BE2C (cell line): ENCODE data around the gene MLLT10.

Experiments used
- DNase-seq: peaks from one replicate; pipeline ENCODE4 v3.0.0-alpha.2; 2020
- H3K27me3 ChIP-seq: fragments of 250-450 bp; sonication (Bioruptor Pico); 2 replicates; pipeline ENCODE4 v1.5.1; 2020; ENCODE audit warnings: mild to moderate bottlenecking
- H3K36me3 ChIP-seq: fragments of 250-450 bp; sonication (Bioruptor Pico); 2 replicates; pipeline ENCODE4 v1.5.1; 2020; ENCODE audit warnings: mild to moderate bottlenecking
- H3K4me1 ChIP-seq: fragments of 250-450 bp; sonication (Bioruptor Pico); 2 replicates; pipeline ENCODE4 v1.5.1; 2020
- H3K4me3 ChIP-seq: 2 replicates; pipeline ENCODE4 v1.5.1; 2011; ENCODE audit warnings: low read depth, low read length
- H3K9me3 ChIP-seq: fragments of 250-450 bp; sonication (Bioruptor Pico); 2 replicates; pipeline ENCODE4 v1.5.1; 2020
- TF ChIP-seq, protein P1 (sequence below): IDR thresholded peaks from 2 replicates; pipeline ENCODE4 v1.5.1; 2012; ENCODE audit warnings: mild to moderate bottlenecking, low read depth, low read length

The MLLT10 gene

DNA sequence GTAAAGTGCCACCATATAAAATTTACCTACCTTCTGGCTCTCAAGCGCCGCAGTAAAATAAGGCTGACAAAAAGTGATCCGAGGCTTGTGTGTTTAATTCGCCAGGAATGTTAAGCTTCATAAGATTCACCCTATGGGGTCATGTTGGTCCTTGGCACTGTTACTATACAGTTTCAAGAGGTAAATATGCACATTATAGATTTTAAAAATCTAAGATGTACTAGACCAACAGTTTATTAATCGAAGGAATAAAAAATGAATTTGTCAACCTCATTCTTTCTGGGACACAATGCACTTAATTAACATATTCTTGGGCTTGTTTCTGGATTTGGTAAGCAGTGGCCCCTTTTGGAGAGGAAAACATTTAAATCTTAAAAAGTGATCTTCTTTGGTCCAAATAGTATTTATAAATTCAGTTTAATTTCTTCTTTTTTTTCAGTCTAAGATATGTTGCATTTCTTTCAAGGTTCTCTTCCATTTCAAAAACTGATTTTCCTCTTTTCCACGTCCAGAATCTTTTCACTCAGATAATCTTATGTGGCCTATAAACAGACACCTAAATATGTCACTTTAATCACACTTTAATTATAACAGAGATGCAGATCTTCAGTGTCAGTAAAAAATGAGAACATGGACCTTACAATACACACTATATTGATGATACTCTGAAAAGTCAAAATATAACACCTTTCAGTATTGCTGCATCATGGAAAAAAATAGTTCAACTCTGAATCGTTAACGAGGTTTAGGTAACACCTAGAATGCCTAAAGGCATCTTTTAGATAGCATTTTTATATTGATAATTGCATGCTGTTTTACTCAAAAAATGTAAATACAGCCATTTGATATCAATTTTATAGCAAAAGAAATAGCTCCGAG lies 4.8 kb upstream of the MLLT10 start:
- no peaks in the 10 kb centered on the region for H3K9me3 ChIP-seq
- no peak for DNase-seq
- H3K36me3 ChIP-seq, result no peaks in the 10 kb centered on the region
- H3K4me3 ChIP-seq, result peak overlapping the region; percentile 77
- H3K4me1 ChIP-seq, result no peaks in the 10 kb centered on the region
- no peaks in the 10 kb centered on the region for H3K27me3 ChIP-seq
- TF ChIP-seq, protein P1, sequence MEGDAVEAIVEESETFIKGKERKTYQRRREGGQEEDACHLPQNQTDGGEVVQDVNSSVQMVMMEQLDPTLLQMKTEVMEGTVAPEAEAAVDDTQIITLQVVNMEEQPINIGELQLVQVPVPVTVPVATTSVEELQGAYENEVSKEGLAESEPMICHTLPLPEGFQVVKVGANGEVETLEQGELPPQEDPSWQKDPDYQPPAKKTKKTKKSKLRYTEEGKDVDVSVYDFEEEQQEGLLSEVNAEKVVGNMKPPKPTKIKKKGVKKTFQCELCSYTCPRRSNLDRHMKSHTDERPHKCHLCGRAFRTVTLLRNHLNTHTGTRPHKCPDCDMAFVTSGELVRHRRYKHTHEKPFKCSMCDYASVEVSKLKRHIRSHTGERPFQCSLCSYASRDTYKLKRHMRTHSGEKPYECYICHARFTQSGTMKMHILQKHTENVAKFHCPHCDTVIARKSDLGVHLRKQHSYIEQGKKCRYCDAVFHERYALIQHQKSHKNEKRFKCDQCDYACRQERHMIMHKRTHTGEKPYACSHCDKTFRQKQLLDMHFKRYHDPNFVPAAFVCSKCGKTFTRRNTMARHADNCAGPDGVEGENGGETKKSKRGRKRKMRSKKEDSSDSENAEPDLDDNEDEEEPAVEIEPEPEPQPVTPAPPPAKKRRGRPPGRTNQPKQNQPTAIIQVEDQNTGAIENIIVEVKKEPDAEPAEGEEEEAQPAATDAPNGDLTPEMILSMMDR, result no peak

GRCh38 chr10:21530168-21530567 lies 3.9 kb upstream of the MLLT10 start:
- DNase-seq, result no peak
- TF ChIP-seq, protein P1, result no peak
- H3K27me3 ChIP-seq, result no peaks in the 10 kb centered on the region
- H3K4me3 ChIP-seq, result no peak overlapping the region
- H3K4me1 ChIP-seq, result no peaks in the 10 kb centered on the region
- H3K9me3 ChIP-seq, result no peaks in the 10 kb centered on the region
- no peaks in the 10 kb centered on the region for H3K36me3 ChIP-seq

DNA sequence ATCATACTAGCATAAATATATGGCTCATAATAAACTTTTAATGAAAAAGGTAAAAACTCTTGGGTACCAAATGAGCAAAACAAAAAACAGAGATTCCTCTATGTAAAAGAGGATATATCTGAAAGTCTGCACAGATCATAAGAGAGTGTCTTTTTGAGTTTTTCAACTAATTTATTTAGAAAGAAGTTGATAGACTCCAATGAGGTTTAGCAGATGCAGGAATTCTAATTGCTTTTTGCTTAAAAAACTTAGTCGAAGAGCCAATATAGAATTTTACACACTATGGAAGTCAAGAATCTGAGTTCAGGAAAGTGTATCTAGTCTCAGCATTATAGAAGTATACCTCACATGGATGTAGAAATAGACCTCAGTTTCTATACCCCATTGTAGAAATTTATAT lies 3.4 kb upstream of the MLLT10 start:
- H3K4me1 ChIP-seq, result no peaks in the 10 kb centered on the region
- H3K27me3 ChIP-seq, result no peaks in the 10 kb centered on the region
- no peak for DNase-seq
- TF ChIP-seq, protein P1, result no peak
- H3K4me3 ChIP-seq, result no peak overlapping the region
- no peaks in the 10 kb centered on the region for H3K9me3 ChIP-seq
- no peaks in the 10 kb centered on the region for H3K36me3 ChIP-seq

GRCh38 chr10:21531164-21531563 lies 2.9 kb upstream of the MLLT10 start:
- TF ChIP-seq, protein P1, result no peak
- H3K4me3 ChIP-seq, result no peak overlapping the region
- H3K4me1 ChIP-seq, result no peaks in the 10 kb centered on the region
- H3K27me3 ChIP-seq, result no peaks in the 10 kb centered on the region
- no peak for DNase-seq
- no peaks in the 10 kb centered on the region for H3K9me3 ChIP-seq
- no peaks in the 10 kb centered on the region for H3K36me3 ChIP-seq

DNA sequence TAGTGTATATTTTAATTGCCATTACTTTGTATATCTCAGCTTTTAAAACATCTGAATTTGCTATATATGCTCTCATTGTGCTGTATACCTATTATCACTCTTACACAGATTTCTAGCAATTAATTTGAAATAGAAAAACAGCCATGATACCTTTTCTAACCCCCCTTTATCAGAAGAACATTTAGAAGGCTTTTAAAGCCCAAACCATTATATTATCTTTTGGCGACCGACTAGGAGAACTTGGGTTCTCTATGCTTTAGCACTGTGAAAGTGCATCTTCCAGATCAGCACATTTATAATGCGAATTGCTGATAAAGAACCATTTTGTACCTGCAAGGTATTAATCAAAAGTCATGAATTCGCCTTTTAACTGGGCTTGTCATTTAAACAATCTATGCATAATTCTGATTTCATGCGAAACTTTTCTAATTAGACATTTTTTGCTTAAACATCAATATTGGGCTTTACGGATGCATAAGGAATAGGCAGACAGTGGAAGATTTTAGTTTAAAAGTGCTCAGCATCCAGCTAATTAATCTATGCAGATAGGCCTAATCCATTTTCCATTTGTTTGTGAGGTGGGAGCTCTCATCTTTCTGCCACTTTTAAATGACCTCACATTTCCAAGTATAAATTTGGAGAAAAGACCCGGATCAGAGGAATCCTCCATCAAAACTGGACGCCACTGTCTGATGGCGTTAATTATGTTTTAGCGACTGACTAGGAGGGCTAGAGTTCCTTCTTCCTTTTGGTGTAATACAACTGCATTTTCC lies 1.2 kb upstream of the MLLT10 start:
- Histone ChIP-seq H3K4me3 (peak overlapping the region; percentile 79), H3K36me3 (peaks cover 9% of the 10 kb centered on the region; the same call in 1 of the 2 replicates), H3K9me3 (no peaks in the 10 kb centered on the region), H3K27me3 (no peaks in the 10 kb centered on the region), H3K4me1 (no peaks in the 10 kb centered on the region)
- DNase-seq, result no peak
- TF ChIP-seq, protein P1, result no peak

- Histone ChIP-seq H3K4me3 (peak overlapping the region; percentile 63), H3K36me3 (peaks cover 19% of the 10 kb centered on the region), H3K27me3 (no peaks in the 10 kb centered on the region), H3K4me1 (no peaks in the 10 kb centered on the region), H3K9me3 (no peaks in the 10 kb centered on the region)
- TF ChIP-seq, protein P1, result no peak
- DNase-seq, result no peak
These were observed 201 bp downstream of the MLLT10 start for GRCh38 chr10:21534280-21534586.
